GM12878 (cell line): ENCODE measurements around the gene MRPL30. TPM values are rescaled to one million over a fixed set of nuclear protein-coding genes. Genes with fewer than 3 reads are reported as not detected.

Experiments used
- BACH1 ChIP-seq: fragments of 450-650 bp; IDR thresholded peaks from 2 replicates; pipeline ENCODE4 v1.6.1; 2017; ENCODE audit warnings: mild to moderate bottlenecking, borderline replicate concordance
- BCL11A ChIP-seq: IDR thresholded peaks from 2 replicates; pipeline ENCODE4 v1.6.1; 2011; ENCODE audit warnings: low read depth, low read length
- CBX3 ChIP-seq: fragments of 200-600 bp; sonication (generic); IDR thresholded peaks from 2 replicates; pipeline ENCODE4 v1.6.1; 2016; ENCODE audit warnings: low read depth, borderline replicate concordance
- CBX5 ChIP-seq: sonication (generic); IDR thresholded peaks from 2 replicates; pipeline ENCODE4 v1.6.1; 2016; ENCODE audit warnings: low read depth, moderate library complexity, mild to moderate bottlenecking, inconsistent platforms
- EED ChIP-seq: sonication (generic); IDR thresholded peaks from 2 replicates; pipeline ENCODE4 v1.6.1; 2016; ENCODE audit warnings: antibody characterized with exemption, low read depth
- EGR1 ChIP-seq, 2 experiments: IDR thresholded peaks; 1 replicate in 1 of 2; 2 replicates in 1 of 2; pipeline ENCODE4 v1.6.1; 2011 to 2012; ENCODE audit warnings: low read depth in 2 of 2, low read length in 2 of 2, borderline replicate concordance in 1 of 2, mild to moderate bottlenecking in 1 of 2, moderate library complexity in 1 of 2
- ESRRA ChIP-seq: IDR thresholded peaks from 2 replicates; pipeline ENCODE4 v1.6.1; 2012; ENCODE audit warnings: mild to moderate bottlenecking, low read length, improper control_type of control experiment
- GATAD2B ChIP-seq: fragments of 450-650 bp; conservative IDR thresholded peaks from 2 replicates; pipeline ENCODE4 v1.6.1; 2017; ENCODE audit warnings: low read depth, mild to moderate bottlenecking, moderate library complexity
- IKZF2 ChIP-seq, 2 experiments: fragments of 450-650 bp; IDR thresholded peaks; 2 replicates each; pipeline ENCODE4 v1.6.1; 2017; ENCODE audit warnings: mild to moderate bottlenecking in 2 of 2, moderate library complexity in 2 of 2
- JUND ChIP-seq: IDR thresholded peaks from 2 replicates; pipeline ENCODE4 v1.6.1; 2012; ENCODE audit warnings: low read depth, mild to moderate bottlenecking, low read length, improper control_type of control experiment, moderate library complexity
- MEF2B ChIP-seq: fragments of 450-650 bp; IDR thresholded peaks from 2 replicates; pipeline ENCODE4 v1.6.1; 2018; ENCODE audit warnings: mild to moderate bottlenecking, moderate library complexity; ENCODE audit not compliant: partially characterized antibody, poor library complexity, severe bottlenecking
- NBN ChIP-seq: fragments of 450-650 bp; IDR thresholded peaks from 2 replicates; pipeline ENCODE4 v1.6.1; 2016
- NFYB ChIP-seq: IDR thresholded peaks from 2 replicates; pipeline ENCODE4 v1.6.1; 2011; ENCODE audit warnings: low read depth, mild to moderate bottlenecking, low read length, improper control_type of control experiment, moderate library complexity; ENCODE audit not compliant: insufficient read depth
- PAX5 ChIP-seq: IDR thresholded peaks from 2 replicates; pipeline ENCODE4 v1.6.1; 2011; ENCODE audit warnings: low read depth, low read length, borderline replicate concordance
- RBBP5 ChIP-seq: fragments of 200-600 bp; sonication (generic); conservative IDR thresholded peaks from 2 replicates; pipeline ENCODE4 v1.6.1; 2016
- SMC3 ChIP-seq: IDR thresholded peaks from 2 replicates; pipeline ENCODE4 v1.6.1; 2011; ENCODE audit warnings: low read length, improper control_type of control experiment, borderline replicate concordance
- STAT3 ChIP-seq: IDR thresholded peaks from 2 replicates; pipeline ENCODE4 v1.6.1; 2011; ENCODE audit warnings: low read depth, low read length, improper control_type of control experiment
- TCF7 ChIP-seq: IDR thresholded peaks from 2 replicates; pipeline ENCODE4 v1.6.1; 2014; ENCODE audit warnings: antibody characterized with exemption, borderline replicate concordance
- YBX1 ChIP-seq: fragments of 450-650 bp; IDR thresholded peaks from 2 replicates; pipeline ENCODE4 v1.6.1; 2016; ENCODE audit warnings: antibody characterized with exemption
- ZBED1 ChIP-seq: IDR thresholded peaks from 2 replicates; pipeline ENCODE4 v1.6.1; 2016; ENCODE audit warnings: borderline replicate concordance
- polyA plus RNA-seq, 11 experiments: library from polyadenylated mRNA; depleted of rRNA in 4 of 11; unstranded in 6 of 11; stranded (reverse) in 5 of 11; fragments of >200 nt; fragmentation: Nextera tagmentation in 4 of 11; fragmentation: Illumina TruSeq in 1 of 11; extraction: Ambion mirVana in 4 of 11; extraction: Trizol in 1 of 11; gene quantifications; 1 replicate in 1 of 11; 2 replicates in 10 of 11; pipeline versions ENCODE4 v1.2.1 to v1.2.3, GENCODE V29; 2011 to 2016; ENCODE audit warnings: inconsistent platforms in 2 of 11, missing spikeins in 2 of 11, low read depth in 1 of 11
- total RNA-seq, 4 experiments: library from RNA; depleted of rRNA in 3 of 4; stranded (reverse); fragments of >200 nt in 3 of 4; fragmentation: Illumina TruSeq in 1 of 4; extraction: Trizol in 1 of 4; gene quantifications; 2 replicates each; pipeline versions ENCODE4 v1.2.1 to v1.2.3, GENCODE V29; 2013 to 2021
- TF ChIP-seq, protein P1 (sequence below): fragments of 450-650 bp; IDR thresholded peaks from 2 replicates; pipeline ENCODE4 v1.6.1; 2017; ENCODE audit warnings: low read depth, mild to moderate bottlenecking, moderate library complexity
- TF ChIP-seq, protein P2 (sequence below): fragments of 450-650 bp; conservative IDR thresholded peaks from 2 replicates; pipeline ENCODE4 v1.6.1; 2017; ENCODE audit warnings: mild to moderate bottlenecking, moderate library complexity
- TF ChIP-seq, protein P3 (sequence below): IDR thresholded peaks from 2 replicates; pipeline ENCODE4 v1.6.1; 2011; ENCODE audit warnings: low read depth, mild to moderate bottlenecking, low read length, moderate library complexity, borderline replicate concordance; ENCODE audit errors: extremely low read depth
- TF ChIP-seq, protein P4 (sequence below): fragments of 450-650 bp; IDR thresholded peaks from 2 replicates; pipeline ENCODE4 v1.6.1; 2017; ENCODE audit warnings: borderline replicate concordance

Gene MRPL30
- total and polyA plus RNA-seq, 10 of the 15 experiments (the other 5 are each of a cell fraction or from before 2014, with no cell fraction given): 33.6 to 63.3 (median 40.1) TPM

DNA sequence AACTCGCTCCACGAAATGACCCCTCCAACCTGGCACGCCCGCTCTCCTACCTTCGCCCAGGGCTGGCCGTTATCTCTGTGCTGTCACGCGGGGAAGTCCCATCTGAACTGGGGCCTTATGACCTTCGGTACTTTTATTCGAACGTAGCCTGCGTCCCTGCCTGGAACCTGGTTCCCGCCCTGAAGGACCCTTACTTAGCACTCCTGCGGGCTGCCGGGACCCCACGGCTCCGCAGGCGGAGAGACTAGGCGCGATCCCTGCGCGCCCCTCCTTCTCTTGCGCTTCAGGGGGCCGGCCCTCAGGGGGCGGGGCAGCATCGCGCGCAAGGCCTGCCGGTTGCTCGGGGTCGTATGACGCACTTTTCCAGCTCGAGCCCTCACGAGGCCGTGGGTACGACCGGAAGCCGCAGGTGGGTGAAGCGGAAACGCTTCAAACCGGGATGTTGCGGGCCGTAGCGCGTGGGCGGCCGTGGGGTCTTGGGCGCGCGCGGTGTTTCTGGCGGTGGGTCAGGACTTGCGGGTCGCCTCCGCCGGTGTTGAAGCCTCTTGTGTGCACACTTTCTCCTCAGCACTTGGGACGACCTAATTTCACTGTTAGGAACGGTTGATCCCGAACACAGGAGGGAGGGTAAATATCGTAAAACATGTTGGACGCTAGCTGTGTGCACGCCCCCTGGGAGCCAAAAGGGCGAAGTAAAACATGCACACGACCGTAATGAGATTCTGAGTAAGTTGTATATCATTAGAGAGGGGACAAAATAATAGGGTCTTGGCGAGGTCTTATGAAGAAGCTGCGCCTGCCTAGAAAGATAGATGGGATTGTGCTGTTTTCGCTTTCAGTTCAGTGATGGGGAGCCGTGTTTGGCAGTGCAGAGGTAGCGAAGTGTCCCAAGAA lies 26.1 kb upstream of the MRPL30 start, which contains the start of the genes LIPT1 and TSGA10 (continued):
- TF ChIP-seq IKZF2 (IDR thresholded peaks at IDR 0.05) (peak; percentile 94 to 96), YBX1 (no peak), NFYB (no peak), JUND (no peak), RBBP5 (no peak), TCF7 (no peak), SMC3 (peak; percentile 1; the same call in 1 of the 2 replicates), MEF2B (peak; percentile 84), NBN (peak; percentile 93), BCL11A (peak; percentile 70), CBX3 (no peak), EGR1 (IDR thresholded peaks at IDR 0.05; ENCODE audit: borderline replicate concordance in 1 of 2, low read depth in 2 of 2, low read length in 2 of 2) (peak; percentile 76 to 99), ZBED1 (no peak), BACH1 (peak; percentile 84), PAX5 (peak; percentile 93), STAT3 (no peak), CBX5 (no peak), GATAD2B (peak; percentile 98), ESRRA (no peak), EED (peak; percentile 87)
- TF ChIP-seq, protein P1, sequence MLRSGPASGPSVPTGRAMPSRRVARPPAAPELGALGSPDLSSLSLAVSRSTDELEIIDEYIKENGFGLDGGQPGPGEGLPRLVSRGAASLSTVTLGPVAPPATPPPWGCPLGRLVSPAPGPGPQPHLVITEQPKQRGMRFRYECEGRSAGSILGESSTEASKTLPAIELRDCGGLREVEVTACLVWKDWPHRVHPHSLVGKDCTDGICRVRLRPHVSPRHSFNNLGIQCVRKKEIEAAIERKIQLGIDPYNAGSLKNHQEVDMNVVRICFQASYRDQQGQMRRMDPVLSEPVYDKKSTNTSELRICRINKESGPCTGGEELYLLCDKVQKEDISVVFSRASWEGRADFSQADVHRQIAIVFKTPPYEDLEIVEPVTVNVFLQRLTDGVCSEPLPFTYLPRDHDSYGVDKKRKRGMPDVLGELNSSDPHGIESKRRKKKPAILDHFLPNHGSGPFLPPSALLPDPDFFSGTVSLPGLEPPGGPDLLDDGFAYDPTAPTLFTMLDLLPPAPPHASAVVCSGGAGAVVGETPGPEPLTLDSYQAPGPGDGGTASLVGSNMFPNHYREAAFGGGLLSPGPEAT: peak; percentile 74; the same call in 1 of the 2 replicates
- TF ChIP-seq, protein P2, sequence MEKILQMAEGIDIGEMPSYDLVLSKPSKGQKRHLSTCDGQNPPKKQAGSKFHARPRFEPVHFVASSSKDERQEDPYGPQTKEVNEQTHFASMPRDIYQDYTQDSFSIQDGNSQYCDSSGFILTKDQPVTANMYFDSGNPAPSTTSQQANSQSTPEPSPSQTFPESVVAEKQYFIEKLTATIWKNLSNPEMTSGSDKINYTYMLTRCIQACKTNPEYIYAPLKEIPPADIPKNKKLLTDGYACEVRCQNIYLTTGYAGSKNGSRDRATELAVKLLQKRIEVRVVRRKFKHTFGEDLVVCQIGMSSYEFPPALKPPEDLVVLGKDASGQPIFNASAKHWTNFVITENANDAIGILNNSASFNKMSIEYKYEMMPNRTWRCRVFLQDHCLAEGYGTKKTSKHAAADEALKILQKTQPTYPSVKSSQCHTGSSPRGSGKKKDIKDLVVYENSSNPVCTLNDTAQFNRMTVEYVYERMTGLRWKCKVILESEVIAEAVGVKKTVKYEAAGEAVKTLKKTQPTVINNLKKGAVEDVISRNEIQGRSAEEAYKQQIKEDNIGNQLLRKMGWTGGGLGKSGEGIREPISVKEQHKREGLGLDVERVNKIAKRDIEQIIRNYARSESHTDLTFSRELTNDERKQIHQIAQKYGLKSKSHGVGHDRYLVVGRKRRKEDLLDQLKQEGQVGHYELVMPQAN: peak; percentile 94
- TF ChIP-seq, protein P3, sequence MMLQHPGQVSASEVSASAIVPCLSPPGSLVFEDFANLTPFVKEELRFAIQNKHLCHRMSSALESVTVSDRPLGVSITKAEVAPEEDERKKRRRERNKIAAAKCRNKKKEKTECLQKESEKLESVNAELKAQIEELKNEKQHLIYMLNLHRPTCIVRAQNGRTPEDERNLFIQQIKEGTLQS: peak; percentile 6; the same call in 1 of the 2 replicates
- TF ChIP-seq, protein P4, sequence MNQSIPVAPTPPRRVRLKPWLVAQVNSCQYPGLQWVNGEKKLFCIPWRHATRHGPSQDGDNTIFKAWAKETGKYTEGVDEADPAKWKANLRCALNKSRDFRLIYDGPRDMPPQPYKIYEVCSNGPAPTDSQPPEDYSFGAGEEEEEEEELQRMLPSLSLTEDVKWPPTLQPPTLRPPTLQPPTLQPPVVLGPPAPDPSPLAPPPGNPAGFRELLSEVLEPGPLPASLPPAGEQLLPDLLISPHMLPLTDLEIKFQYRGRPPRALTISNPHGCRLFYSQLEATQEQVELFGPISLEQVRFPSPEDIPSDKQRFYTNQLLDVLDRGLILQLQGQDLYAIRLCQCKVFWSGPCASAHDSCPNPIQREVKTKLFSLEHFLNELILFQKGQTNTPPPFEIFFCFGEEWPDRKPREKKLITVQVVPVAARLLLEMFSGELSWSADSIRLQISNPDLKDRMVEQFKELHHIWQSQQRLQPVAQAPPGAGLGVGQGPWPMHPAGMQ: peak; percentile 84
